ENCODE measurements around the gene BCL2.

The BCL2 gene

DNA sequence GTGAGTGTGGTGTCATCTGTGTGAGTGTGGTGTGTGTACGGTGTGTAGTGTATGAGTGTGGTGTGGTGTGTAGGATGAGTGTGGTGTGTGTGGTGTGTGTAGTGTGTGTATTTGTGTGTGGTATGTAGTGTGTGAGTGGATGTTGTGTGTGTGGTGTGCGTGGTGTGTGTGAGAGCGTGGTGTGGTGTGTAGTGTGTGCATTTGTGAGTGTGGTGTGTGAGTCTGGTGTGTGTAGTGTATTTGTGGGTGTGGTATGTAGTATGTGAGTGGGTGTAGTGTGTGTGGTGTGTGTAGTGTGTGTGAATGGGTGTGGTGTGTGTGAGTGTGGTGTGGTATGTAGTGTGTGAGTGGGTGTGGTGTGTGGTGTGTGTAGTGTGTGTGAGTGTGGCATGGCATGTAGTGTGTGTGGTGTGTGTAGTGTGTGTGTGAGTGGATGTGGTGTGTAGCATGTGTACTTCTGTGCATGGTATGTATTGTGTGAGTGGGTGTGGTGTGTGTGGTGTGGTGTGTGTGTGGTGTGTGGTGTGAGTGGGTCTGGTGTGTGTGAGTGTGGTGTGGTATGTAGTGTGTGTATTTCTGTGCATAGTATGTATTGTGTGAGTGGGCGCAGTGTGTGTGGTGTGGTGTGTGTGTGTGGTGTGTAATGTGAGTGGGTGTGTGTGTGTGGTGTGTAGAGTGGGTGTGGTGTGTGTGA, 227.8 kb downstream of the BCL2 start:
- TF ChIP-seq FOXM1 (IDR thresholded peaks at IDR 0.05; ENCODE audit: borderline replicate concordance, low read depth), result no peak
- no peak for TF ChIP-seq NFIC (IDR thresholded peaks at IDR 0.05)
- TF ChIP-seq MAX (IDR thresholded peaks at IDR 0.05), result no peak
- no peak for TF ChIP-seq RAD21 (IDR thresholded peaks at IDR 0.05; ENCODE audit: low read depth)
- TF ChIP-seq TEAD4 (IDR thresholded peaks at IDR 0.05), result no peak
- TF ChIP-seq CREB1 (IDR thresholded peaks at IDR 0.05; ENCODE audit: low read depth), result no peak

DNA sequence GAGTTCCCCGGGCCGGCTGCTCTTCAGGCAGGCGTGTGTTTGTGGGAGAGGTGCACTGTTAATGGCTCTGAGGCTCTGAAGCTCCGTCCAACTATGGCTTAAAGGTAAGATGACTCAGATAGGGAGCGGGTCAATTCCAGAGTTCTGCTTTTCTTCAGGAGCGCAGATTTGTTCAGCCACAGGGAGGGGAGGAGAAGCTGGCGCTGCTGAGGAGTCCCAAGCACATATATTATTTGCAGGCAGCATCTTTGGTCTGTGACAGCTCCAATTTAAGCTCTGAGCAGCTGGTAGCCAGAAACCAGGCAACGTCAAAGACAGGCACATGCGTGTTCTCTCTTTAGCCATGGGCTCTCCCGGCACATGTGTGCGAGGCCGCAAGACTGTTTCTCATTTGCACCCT, 229.2 kb downstream of the BCL2 start:
- TF ChIP-seq FOXM1 (IDR thresholded peaks at IDR 0.05; ENCODE audit: borderline replicate concordance, low read depth), result no peak
- TF ChIP-seq YY1 (IDR thresholded peaks at IDR 0.05; ENCODE audit: low read depth), result no peak
- no peak for TF ChIP-seq TEAD4 (IDR thresholded peaks at IDR 0.05)
- no peak for TF ChIP-seq TCF12 (IDR thresholded peaks at IDR 0.05; ENCODE audit: low read depth)
- no peak for TF ChIP-seq ZBTB7A (IDR thresholded peaks at IDR 0.05; ENCODE audit: low read depth)
- no peak for TF ChIP-seq RAD21 (IDR thresholded peaks at IDR 0.05; ENCODE audit: low read depth)
- no peak for TF ChIP-seq EP300 (IDR thresholded peaks at IDR 0.05; ENCODE audit: borderline replicate concordance)
- TF ChIP-seq, protein P1, sequence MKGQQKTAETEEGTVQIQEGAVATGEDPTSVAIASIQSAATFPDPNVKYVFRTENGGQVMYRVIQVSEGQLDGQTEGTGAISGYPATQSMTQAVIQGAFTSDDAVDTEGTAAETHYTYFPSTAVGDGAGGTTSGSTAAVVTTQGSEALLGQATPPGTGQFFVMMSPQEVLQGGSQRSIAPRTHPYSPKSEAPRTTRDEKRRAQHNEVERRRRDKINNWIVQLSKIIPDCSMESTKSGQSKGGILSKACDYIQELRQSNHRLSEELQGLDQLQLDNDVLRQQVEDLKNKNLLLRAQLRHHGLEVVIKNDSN (IDR thresholded peaks at IDR 0.05), result no peak
- TF ChIP-seq NFIC (IDR thresholded peaks at IDR 0.05), result no peak
- TF ChIP-seq EGR1 (IDR thresholded peaks at IDR 0.05), result no peak
- TF ChIP-seq MAX (IDR thresholded peaks at IDR 0.05), result no peak
- no peak for TF ChIP-seq CREB1 (IDR thresholded peaks at IDR 0.05; ENCODE audit: low read depth)
- no peak for TF ChIP-seq CEBPB (IDR thresholded peaks at IDR 0.05)
- no peak for TF ChIP-seq TAF1 (IDR thresholded peaks at IDR 0.05; ENCODE audit: low read depth)
- TF ChIP-seq, protein P2, sequence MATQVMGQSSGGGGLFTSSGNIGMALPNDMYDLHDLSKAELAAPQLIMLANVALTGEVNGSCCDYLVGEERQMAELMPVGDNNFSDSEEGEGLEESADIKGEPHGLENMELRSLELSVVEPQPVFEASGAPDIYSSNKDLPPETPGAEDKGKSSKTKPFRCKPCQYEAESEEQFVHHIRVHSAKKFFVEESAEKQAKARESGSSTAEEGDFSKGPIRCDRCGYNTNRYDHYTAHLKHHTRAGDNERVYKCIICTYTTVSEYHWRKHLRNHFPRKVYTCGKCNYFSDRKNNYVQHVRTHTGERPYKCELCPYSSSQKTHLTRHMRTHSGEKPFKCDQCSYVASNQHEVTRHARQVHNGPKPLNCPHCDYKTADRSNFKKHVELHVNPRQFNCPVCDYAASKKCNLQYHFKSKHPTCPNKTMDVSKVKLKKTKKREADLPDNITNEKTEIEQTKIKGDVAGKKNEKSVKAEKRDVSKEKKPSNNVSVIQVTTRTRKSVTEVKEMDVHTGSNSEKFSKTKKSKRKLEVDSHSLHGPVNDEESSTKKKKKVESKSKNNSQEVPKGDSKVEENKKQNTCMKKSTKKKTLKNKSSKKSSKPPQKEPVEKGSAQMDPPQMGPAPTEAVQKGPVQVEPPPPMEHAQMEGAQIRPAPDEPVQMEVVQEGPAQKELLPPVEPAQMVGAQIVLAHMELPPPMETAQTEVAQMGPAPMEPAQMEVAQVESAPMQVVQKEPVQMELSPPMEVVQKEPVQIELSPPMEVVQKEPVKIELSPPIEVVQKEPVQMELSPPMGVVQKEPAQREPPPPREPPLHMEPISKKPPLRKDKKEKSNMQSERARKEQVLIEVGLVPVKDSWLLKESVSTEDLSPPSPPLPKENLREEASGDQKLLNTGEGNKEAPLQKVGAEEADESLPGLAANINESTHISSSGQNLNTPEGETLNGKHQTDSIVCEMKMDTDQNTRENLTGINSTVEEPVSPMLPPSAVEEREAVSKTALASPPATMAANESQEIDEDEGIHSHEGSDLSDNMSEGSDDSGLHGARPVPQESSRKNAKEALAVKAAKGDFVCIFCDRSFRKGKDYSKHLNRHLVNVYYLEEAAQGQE (IDR thresholded peaks at IDR 0.05; ENCODE audit: low read depth), result no peak

GRCh38 chr18:63089041-63089440, 230.5 kb downstream of the BCL2 start:
- no peak for TF ChIP-seq CEBPB (IDR thresholded peaks at IDR 0.05)
- TF ChIP-seq, protein P2 (IDR thresholded peaks at IDR 0.05; ENCODE audit: low read depth), result no peak
- TF ChIP-seq EP300 (IDR thresholded peaks at IDR 0.05; ENCODE audit: borderline replicate concordance), result no peak
- TF ChIP-seq CREB1 (IDR thresholded peaks at IDR 0.05; ENCODE audit: low read depth), result no peak
- TF ChIP-seq RAD21 (IDR thresholded peaks at IDR 0.05; ENCODE audit: low read depth), result no peak
- no peak for TF ChIP-seq EGR1 (IDR thresholded peaks at IDR 0.05)
- TF ChIP-seq TAF1 (IDR thresholded peaks at IDR 0.05; ENCODE audit: low read depth), result no peak
- no peak for TF ChIP-seq TEAD4 (IDR thresholded peaks at IDR 0.05)
- no peak for TF ChIP-seq ZBTB7A (IDR thresholded peaks at IDR 0.05; ENCODE audit: low read depth)

DNA sequence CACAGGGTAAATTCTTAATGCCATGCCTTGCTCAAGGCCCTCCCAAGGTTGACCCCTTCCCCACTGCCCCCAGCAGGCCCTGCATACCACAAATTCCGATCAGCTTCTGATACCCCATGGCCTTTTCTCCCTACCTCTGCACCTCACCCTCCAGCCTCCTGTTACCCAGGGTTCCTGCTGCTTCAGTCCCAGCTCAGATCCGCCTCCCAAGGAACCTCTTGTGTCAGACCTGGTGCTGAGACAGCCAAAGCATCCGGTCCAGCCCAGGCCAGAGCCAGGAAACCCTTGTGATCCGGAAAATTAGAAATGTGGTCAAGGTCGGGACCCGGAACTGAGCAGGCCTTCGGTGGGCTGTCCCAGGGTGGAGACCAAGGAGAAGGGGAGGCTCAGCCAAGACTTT, 231.3 kb downstream of the BCL2 start:
- TF ChIP-seq EGR1 (IDR thresholded peaks at IDR 0.05), result no peak
- no peak for TF ChIP-seq CEBPB (IDR thresholded peaks at IDR 0.05)
- TF ChIP-seq EP300 (IDR thresholded peaks at IDR 0.05; ENCODE audit: borderline replicate concordance), result no peak
- no peak for TF ChIP-seq ZBTB7A (IDR thresholded peaks at IDR 0.05; ENCODE audit: low read depth)
- no peak for TF ChIP-seq YY1 (IDR thresholded peaks at IDR 0.05; ENCODE audit: low read depth)
- no peak for TF ChIP-seq TEAD4 (IDR thresholded peaks at IDR 0.05)
- no peak for TF ChIP-seq RAD21 (IDR thresholded peaks at IDR 0.05; ENCODE audit: low read depth)
- TF ChIP-seq, protein P1 (IDR thresholded peaks at IDR 0.05), result no peak

DNA sequence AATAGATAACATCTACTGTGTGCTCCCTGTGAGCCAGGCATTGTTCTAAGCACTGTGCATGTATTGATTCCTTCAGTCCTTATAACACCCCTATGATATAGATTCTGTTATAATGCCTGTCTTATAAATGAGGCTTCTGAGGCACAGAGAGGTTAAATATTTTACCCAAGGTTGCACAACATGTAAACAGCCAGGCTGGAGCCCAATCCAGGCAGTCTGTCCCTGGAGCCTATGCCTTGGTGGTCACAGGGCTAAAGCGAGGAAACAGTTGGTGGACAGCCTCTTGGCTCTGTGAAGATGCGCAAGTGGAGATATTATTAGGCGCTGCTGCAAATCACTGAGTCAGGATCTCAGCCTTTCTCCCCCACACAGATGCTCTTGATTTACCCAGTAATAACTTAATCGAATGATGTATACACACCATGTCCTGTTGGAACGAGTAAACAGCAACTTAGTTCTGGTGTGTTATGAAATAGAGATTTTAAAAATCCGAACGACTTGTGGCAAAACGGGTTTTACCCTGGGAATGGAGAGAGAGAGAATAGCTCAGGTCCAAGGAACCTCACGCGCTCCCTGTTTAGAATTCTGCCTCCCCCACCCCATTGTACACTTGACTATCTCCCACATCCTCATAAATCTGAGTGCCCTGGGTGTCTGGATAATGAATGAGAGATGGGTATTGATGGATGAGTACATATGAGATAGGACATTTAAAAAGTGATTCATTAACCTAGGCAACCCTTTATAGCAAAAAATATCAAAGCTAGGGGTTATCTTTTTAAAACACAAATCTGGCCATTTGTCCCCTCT, 231.9 kb downstream of the BCL2 start:
- TF ChIP-seq RAD21 (IDR thresholded peaks at IDR 0.05; ENCODE audit: low read depth), result no peak
- no peak for TF ChIP-seq CEBPB (IDR thresholded peaks at IDR 0.05)
- no peak for TF ChIP-seq TCF12 (IDR thresholded peaks at IDR 0.05; ENCODE audit: low read depth)
- TF ChIP-seq, protein P2 (IDR thresholded peaks at IDR 0.05; ENCODE audit: low read depth), result no peak
- no peak for TF ChIP-seq NFIC (IDR thresholded peaks at IDR 0.05)
- TF ChIP-seq FOXM1 (IDR thresholded peaks at IDR 0.05; ENCODE audit: borderline replicate concordance, low read depth), result no peak
- TF ChIP-seq, protein P1 (IDR thresholded peaks at IDR 0.05), result no peak
- no peak for TF ChIP-seq YY1 (IDR thresholded peaks at IDR 0.05; ENCODE audit: low read depth)
- TF ChIP-seq TEAD4 (IDR thresholded peaks at IDR 0.05), result no peak
- TF ChIP-seq TAF1 (IDR thresholded peaks at IDR 0.05; ENCODE audit: low read depth), result no peak
- TF ChIP-seq EGR1 (IDR thresholded peaks at IDR 0.05), result no peak
- no peak for TF ChIP-seq CREB1 (IDR thresholded peaks at IDR 0.05; ENCODE audit: low read depth)
- TF ChIP-seq MAX (IDR thresholded peaks at IDR 0.05), result no peak

Measured in Ishikawa (cell line).